HCT116 (cell line): Measurements from ENCODE around the gene SPINT2. TPM values are rescaled to one million over a fixed set of nuclear protein-coding genes. Genes with fewer than 3 reads are reported as not detected.

Experiments used
- total RNA-seq: library from RNA; stranded (reverse); gene quantifications from one replicate; pipeline ENCODE4 v1.2.1, GENCODE V29; 2021; ENCODE audit not compliant: unreplicated experiment

The SPINT2 gene
- total RNA-seq, 1 experiment from 2014 or later: 500 TPM

Other genes with a start within 250 kb of the SPINT2 start
- 9.7 TPM for gene DPF1, start 40.4 kb upstream of the SPINT2 start, total RNA-seq
- 0.84 TPM for gene PPP1R14A, start 8.2 kb upstream of the SPINT2 start, total RNA-seq
- 135 TPM for gene C19orf33, start 39.7 kb downstream of the SPINT2 start, total RNA-seq
- gene YIF1B, start 51.4 kb downstream of the SPINT2 start, total RNA-seq: 67.5 TPM
- 11.0 TPM for gene KCNK6, start 55.3 kb downstream of the SPINT2 start, total RNA-seq
- 3.5 TPM for gene CATSPERG, start 71.3 kb downstream of the SPINT2 start, total RNA-seq
- gene PSMD8, start 110.0 kb downstream of the SPINT2 start, total RNA-seq: 195 TPM
- gene GGN, start 123.5 kb downstream of the SPINT2 start, total RNA-seq: 0.47 TPM
- gene SPRED3, start 124.1 kb downstream of the SPINT2 start, total RNA-seq: 3.4 TPM
- 33.8 TPM for gene FAM98C, start 138.5 kb downstream of the SPINT2 start, total RNA-seq
- gene RASGRP4, start 161.6 kb downstream of the SPINT2 start, total RNA-seq: not detected
- gene RYR1, start 169.1 kb downstream of the SPINT2 start, total RNA-seq: 4.1 TPM